Measurements from ENCODE around the gene ACADS.

GRCh38 chr12:120687578-120688289 is 37.9 kb upstream of the ACADS start:
- TF ChIP-seq CTCF (IDR thresholded peaks at IDR 0.05; ENCODE audit: low read length) (no peak), EZH2 (IDR thresholded peaks at IDR 0.05; ENCODE audit: borderline replicate concordance, low read length) (no peak)
